MM.1S (cell line): Measurements from ENCODE around the gene BCL11B.

Experiments used
- DNase-seq: peaks from one replicate; pipeline ENCODE4 v3.0.0-alpha.2; 2015
- H2AFZ ChIP-seq: fragments of 300-600 bp; sonication (generic); 2 replicates; pipeline ENCODE4 v1.6.0; 2016; ENCODE audit warnings: antibody characterized with exemption, low read length
- H3F3A ChIP-seq: fragments of 300-600 bp; sonication (generic); 2 replicates; pipeline ENCODE4 v1.6.1; 2016; ENCODE audit warnings: mild to moderate bottlenecking, antibody characterized with exemption, low read length, moderate library complexity, mixed read lengths; ENCODE audit not compliant: insufficient read depth
- H3K27ac ChIP-seq: fragments of 300-600 bp; sonication (generic); 2 replicates; pipeline ENCODE4 v1.5.1; 2016; ENCODE audit warnings: mild to moderate bottlenecking, low read length
- H3K27me3 ChIP-seq: fragments of 300-600 bp; sonication (generic); replicated peaks from 2 replicates; pipeline ENCODE4 v1.6.0; 2016; ENCODE audit warnings: low read length; ENCODE audit not compliant: insufficient read depth
- H3K36me3 ChIP-seq: fragments of 300-600 bp; sonication (generic); replicated peaks from 2 replicates; pipeline ENCODE4 v1.6.1; 2016; ENCODE audit warnings: mild to moderate bottlenecking, low read length, mixed read lengths; ENCODE audit not compliant: insufficient read depth
- H3K4me1 ChIP-seq: fragments of 300-600 bp; sonication (generic); 2 replicates; pipeline ENCODE4 v1.6.1; 2016; ENCODE audit warnings: low read length, mixed read lengths
- H3K4me2 ChIP-seq: fragments of 300-600 bp; sonication (generic); 2 replicates; pipeline ENCODE4 v1.6.0; 2016; ENCODE audit warnings: low read depth, low read length
- H3K4me3 ChIP-seq: fragments of 300-600 bp; sonication (generic); 2 replicates; pipeline ENCODE4 v1.5.1; 2016; ENCODE audit warnings: low read length, mixed read lengths
- H3K79me2 ChIP-seq: fragments of 300-600 bp; sonication (generic); 2 replicates; pipeline ENCODE4 v1.6.1; 2016; ENCODE audit warnings: mixed run types, low read length, mixed read lengths
- H3K9ac ChIP-seq: fragments of 300-600 bp; sonication (generic); 2 replicates; pipeline ENCODE4 v1.6.1; 2016; ENCODE audit warnings: low read length, mixed read lengths
- H3K9me2 ChIP-seq: fragments of 300-600 bp; sonication (generic); replicated peaks from 2 replicates; pipeline ENCODE4 v1.6.1; 2016; ENCODE audit warnings: mild to moderate bottlenecking, low read length, mixed read lengths; ENCODE audit not compliant: insufficient read depth
- H3K9me3 ChIP-seq: fragments of 300-600 bp; sonication (generic); replicated peaks from 2 replicates; pipeline ENCODE4 v1.6.1; 2016; ENCODE audit warnings: mild to moderate bottlenecking, low read length, mixed read lengths; ENCODE audit not compliant: insufficient read depth
- H4K20me1 ChIP-seq: fragments of 300-600 bp; sonication (generic); 2 replicates; pipeline ENCODE4 v1.6.1; 2016; ENCODE audit warnings: mild to moderate bottlenecking, low read length, moderate library complexity, mixed read lengths; ENCODE audit not compliant: insufficient read depth
- EZH2 ChIP-seq: fragments of 300-600 bp; sonication (generic); optimal IDR thresholded peaks from 2 replicates; pipeline ENCODE3; 2017; ENCODE audit warnings: low read depth, mild to moderate bottlenecking, antibody characterized with exemption, low read length, mixed read lengths
- EZH2phosphoT487 ChIP-seq: fragments of 300-600 bp; sonication (generic); IDR thresholded peaks from 2 replicates; pipeline ENCODE4 v1.6.1; 2018; ENCODE audit warnings: antibody characterized with exemption, low read length
- TF ChIP-seq, protein P1 (sequence below): fragments of 300-600 bp; sonication (generic); IDR thresholded peaks from 2 replicates; pipeline ENCODE4 v1.5.1; 2016; ENCODE audit warnings: antibody characterized with exemption, low read length, mixed read lengths

BCL11B gene

DNA sequence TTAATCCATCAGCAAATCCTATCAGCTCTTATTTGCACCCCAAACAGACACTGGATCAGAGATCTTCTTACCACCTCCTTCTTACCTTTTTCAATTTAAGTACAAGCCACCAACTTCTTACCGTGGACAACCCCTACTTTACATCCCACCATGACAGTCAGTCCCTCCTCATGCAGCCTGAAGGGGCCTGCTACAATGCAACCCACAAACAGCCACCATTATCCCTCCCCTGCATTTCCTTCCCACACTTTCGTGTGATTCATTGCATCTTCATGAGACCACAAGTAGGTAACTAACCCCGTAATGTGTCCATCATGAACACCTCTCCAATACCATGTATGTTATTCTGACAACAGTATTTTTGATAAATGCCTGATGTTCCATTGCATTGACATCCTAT, 108.6 kb downstream of the BCL11B start:
- Histone ChIP-seq H3K9me2 (no peaks in the 10 kb centered on the region), H3K4me2 (no peak overlapping the region), H3K79me2 (no peaks in the 10 kb centered on the region), H3K36me3 (no peaks in the 10 kb centered on the region), H3K4me1 (no peaks in the 10 kb centered on the region), H3F3A (no peaks in the 10 kb centered on the region), H2AFZ (no peak overlapping the region), H3K27ac (no peak overlapping the region), H3K9ac (no peak overlapping the region), H3K4me3 (no peak overlapping the region), H4K20me1 (no peaks in the 10 kb centered on the region), H3K27me3 (no peaks in the 10 kb centered on the region), H3K9me3 (no peaks in the 10 kb centered on the region)
- TF ChIP-seq EZH2 (no peak), EZH2phosphoT487 (no peak)
- TF ChIP-seq, protein P1, sequence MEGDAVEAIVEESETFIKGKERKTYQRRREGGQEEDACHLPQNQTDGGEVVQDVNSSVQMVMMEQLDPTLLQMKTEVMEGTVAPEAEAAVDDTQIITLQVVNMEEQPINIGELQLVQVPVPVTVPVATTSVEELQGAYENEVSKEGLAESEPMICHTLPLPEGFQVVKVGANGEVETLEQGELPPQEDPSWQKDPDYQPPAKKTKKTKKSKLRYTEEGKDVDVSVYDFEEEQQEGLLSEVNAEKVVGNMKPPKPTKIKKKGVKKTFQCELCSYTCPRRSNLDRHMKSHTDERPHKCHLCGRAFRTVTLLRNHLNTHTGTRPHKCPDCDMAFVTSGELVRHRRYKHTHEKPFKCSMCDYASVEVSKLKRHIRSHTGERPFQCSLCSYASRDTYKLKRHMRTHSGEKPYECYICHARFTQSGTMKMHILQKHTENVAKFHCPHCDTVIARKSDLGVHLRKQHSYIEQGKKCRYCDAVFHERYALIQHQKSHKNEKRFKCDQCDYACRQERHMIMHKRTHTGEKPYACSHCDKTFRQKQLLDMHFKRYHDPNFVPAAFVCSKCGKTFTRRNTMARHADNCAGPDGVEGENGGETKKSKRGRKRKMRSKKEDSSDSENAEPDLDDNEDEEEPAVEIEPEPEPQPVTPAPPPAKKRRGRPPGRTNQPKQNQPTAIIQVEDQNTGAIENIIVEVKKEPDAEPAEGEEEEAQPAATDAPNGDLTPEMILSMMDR, result no peak
- no peak for DNase-seq

DNA sequence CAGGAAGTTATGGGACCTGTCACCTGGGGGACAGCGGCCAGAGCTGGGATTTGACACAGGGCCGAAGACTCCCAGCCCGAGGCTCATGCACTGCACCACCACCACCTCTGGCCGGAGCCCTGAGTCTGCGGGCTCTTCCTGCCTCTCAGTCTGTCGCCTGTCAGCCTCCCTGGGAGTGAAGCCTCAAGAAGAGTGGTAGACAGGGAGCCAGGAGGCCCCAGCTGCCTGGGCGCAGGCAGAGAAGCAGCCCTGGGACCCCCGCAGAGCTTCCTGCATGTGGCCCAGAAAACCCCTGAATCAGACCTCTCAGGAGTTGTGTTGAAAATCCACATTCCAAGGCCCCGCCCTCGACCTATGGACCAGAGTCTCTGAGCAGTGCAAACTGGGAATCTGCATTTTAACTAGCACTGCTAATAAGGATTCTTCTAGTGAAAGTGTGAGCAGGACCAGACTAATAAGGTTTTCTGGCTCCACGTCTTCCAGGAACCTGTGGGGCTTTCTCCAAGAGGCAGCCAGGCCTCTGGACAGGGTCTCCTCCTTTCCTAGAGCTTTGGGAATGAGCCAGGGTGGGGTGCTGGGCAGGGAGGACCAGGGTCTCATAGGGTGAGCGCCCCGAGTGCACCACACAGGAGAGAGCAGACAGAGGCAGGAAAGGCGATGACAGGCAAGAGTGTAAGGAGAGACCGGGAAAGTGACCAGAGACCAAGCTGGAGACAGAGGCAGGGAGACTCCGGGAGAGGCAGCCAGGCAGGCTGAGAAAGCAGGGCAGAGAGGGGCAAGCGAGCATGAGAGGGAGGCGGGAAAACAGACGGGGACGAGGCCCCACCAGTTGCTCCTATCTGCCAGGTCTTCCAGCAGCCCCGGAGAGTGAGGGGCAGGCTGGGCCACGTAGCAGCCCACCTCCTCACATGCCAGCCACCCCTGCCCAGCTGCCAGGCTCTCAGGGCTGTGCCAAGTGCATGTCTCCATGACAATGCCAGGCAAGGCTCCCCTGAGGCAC, 112.4 kb downstream of the BCL11B start:
- Histone ChIP-seq H3K4me3 (no peak overlapping the region), H3K27ac (no peak overlapping the region), H3K27me3 (no peaks in the 10 kb centered on the region), H4K20me1 (no peaks in the 10 kb centered on the region), H3K9ac (no peak overlapping the region), H3F3A (no peaks in the 10 kb centered on the region), H3K9me3 (no peaks in the 10 kb centered on the region), H2AFZ (no peak overlapping the region), H3K79me2 (no peaks in the 10 kb centered on the region), H3K36me3 (no peaks in the 10 kb centered on the region), H3K4me2 (no peak overlapping the region), H3K9me2 (no peaks in the 10 kb centered on the region), H3K4me1 (no peaks in the 10 kb centered on the region)
- TF ChIP-seq EZH2phosphoT487 (no peak), EZH2 (no peak)
- TF ChIP-seq, protein P1, result no peak
- DNase-seq, result no peak

GRCh38 chr14:99158646-99159165, 113.3 kb downstream of the BCL11B start:
- Histone ChIP-seq H3F3A (no peaks in the 10 kb centered on the region), H2AFZ (no peak overlapping the region), H3K4me3 (no peak overlapping the region), H3K9ac (no peak overlapping the region), H3K9me2 (no peaks in the 10 kb centered on the region), H3K9me3 (no peaks in the 10 kb centered on the region), H3K27me3 (no peaks in the 10 kb centered on the region), H3K4me1 (no peaks in the 10 kb centered on the region), H4K20me1 (no peaks in the 10 kb centered on the region), H3K79me2 (no peaks in the 10 kb centered on the region), H3K27ac (no peak overlapping the region), H3K36me3 (no peaks in the 10 kb centered on the region), H3K4me2 (no peak overlapping the region)
- TF ChIP-seq EZH2, result no peak
- TF ChIP-seq, protein P1, result no peak
- TF ChIP-seq EZH2phosphoT487, result no peak
- DNase-seq, result no peak
